K562 (cell line): ENCODE data around the gene YIPF1. TPM values are rescaled to one million over a fixed set of nuclear protein-coding genes. Genes with fewer than 3 reads are reported as not detected.

Source experiments
- ATAC-seq: fragments of 200-7000 bp; cut with Tn5 transposase; 3 replicates; pipeline ENCODE4 v1.9.1; 2020; ENCODE audit warnings: moderate library complexity
- BruUV-seq: library from RNA; stranded (reverse); fragments of 400-500 nt; replicated peaks from 2 replicates; lab custom pipeline; 2021; lab: Mats Ljungman, UMichigan
- CTCF ChIA-PET: fragments of 300-600 bp; formaldehyde crosslinking; extraction: SDS; loops from one replicate; lab custom pipeline; 2021; ENCODE audit warnings: low intra/inter-chr PET ratio; lab: Yijun Ruan, JAX
- POLR2A ChIA-PET: fragments of 300-600, 350-650 bp; sonication (Branson Sonifier 250); formaldehyde crosslinking; extraction: SDS; loops from one replicate; lab custom pipeline; 2021; ENCODE audit warnings: antibody characterized with exemption, inconsistent platforms; lab: Yijun Ruan, JAX
- DNase-seq, 4 experiments: peaks; one replicate each; pipeline versions ENCODE4 v3.0.0 to v3.0.0-alpha.2; 2011 to 2018; ENCODE audit warnings: low spot score in 3 of 4, mixed read lengths in 3 of 4; ENCODE audit errors: extremely low read depth in 1 of 4
- FAIRE-seq: peaks from 2 replicates; lab custom pipeline; 2011; peaks lifted over from hg19 to GRCh38; lab: Jason Lieb, UNC
- H2AFZ ChIP-seq: 2 replicates; pipeline ENCODE4 v1.6.0; 2011; ENCODE audit warnings: low read depth, low read length, control low read depth, inconsistent platforms
- H3K27ac ChIP-seq: fragments of 200-600 bp; 3 replicates; pipeline ENCODE4 v1.8.0; 2011; ENCODE audit warnings: low read depth, mild to moderate bottlenecking, control low read depth, inconsistent platforms, low read length, moderate library complexity, mixed read lengths; ENCODE audit errors: extremely low read depth
- H3K27me3 ChIP-seq, 2 experiments: fragments of 300-600 bp in 1 of 2; 2 replicates in 1 of 2; 3 replicates in 1 of 2; pipeline versions ENCODE4 v1.6.0 to v1.8.0; 2011; ENCODE audit warnings: inconsistent platforms in 2 of 2, low read length in 2 of 2, mild to moderate bottlenecking in 1 of 2, mixed read lengths in 1 of 2, moderate library complexity in 1 of 2; ENCODE audit not compliant: control insufficient read depth in 2 of 2, insufficient read depth in 2 of 2
- H3K36me3 ChIP-seq: fragments of 300-600 bp; 3 replicates; pipeline ENCODE4 v1.8.0; 2011; ENCODE audit warnings: mild to moderate bottlenecking, low read length, inconsistent platforms; ENCODE audit not compliant: control insufficient read depth, insufficient read depth
- H3K4me1 ChIP-seq, 2 experiments: fragments of 200-600 bp in 1 of 2; replicated peaks in 1 of 2; 2 replicates in 1 of 2; 3 replicates in 1 of 2; pipeline versions ENCODE4 v1.5.1 to v1.8.0; 2011; ENCODE audit warnings: inconsistent platforms in 2 of 2, low read length in 2 of 2, mild to moderate bottlenecking in 1 of 2, mixed read lengths in 1 of 2, moderate library complexity in 1 of 2; ENCODE audit not compliant: control insufficient read depth in 2 of 2, insufficient read depth in 2 of 2
- H3K4me2 ChIP-seq: 2 replicates; pipeline ENCODE4 v1.6.1; 2011; ENCODE audit warnings: low read length, control low read depth, inconsistent platforms, mixed read lengths; ENCODE audit not compliant: insufficient read depth
- H3K4me3 ChIP-seq: fragments of 200-600 bp; sonication (generic), shearing (Covaris generic); 2 replicates; pipeline ENCODE4 v1.5.1; 2016; ENCODE audit warnings: control low read depth, inconsistent platforms
- H3K79me2 ChIP-seq: fragments of 200-600 bp; 3 replicates; pipeline ENCODE4 v1.8.0; 2011; ENCODE audit warnings: low read length, inconsistent platforms; ENCODE audit not compliant: control insufficient read depth, insufficient read depth
- H3K9ac ChIP-seq, 2 experiments: 2 replicates each; pipeline versions ENCODE4 v1.6.0 to v1.6.1; 2011; ENCODE audit warnings: low read depth in 2 of 2, low read length in 2 of 2, control low read depth in 1 of 2, inconsistent platforms in 1 of 2, mild to moderate bottlenecking in 1 of 2, mixed read lengths in 1 of 2; ENCODE audit not compliant: insufficient read depth in 1 of 2
- H3K9me1 ChIP-seq: one replicate; pipeline ENCODE4 v1.6.0; 2011; ENCODE audit warnings: inconsistent platforms, mild to moderate bottlenecking, low read length, moderate library complexity; ENCODE audit not compliant: control insufficient read depth, insufficient read depth
- H3K9me3 ChIP-seq: replicated peaks from 2 replicates; pipeline ENCODE4 v1.5.1; 2011; ENCODE audit warnings: low read depth, low read length, inconsistent platforms; ENCODE audit not compliant: control insufficient read depth, insufficient read depth
- H4K20me1 ChIP-seq: replicated peaks from 2 replicates; pipeline ENCODE4 v1.6.1; 2011; ENCODE audit warnings: low read length, inconsistent platforms, mixed read lengths; ENCODE audit not compliant: control insufficient read depth, insufficient read depth
- E2F8 ChIP-seq: fragments of 450-650 bp; IDR thresholded peaks from 2 replicates; pipeline ENCODE4 v1.7.1; 2018; ENCODE audit warnings: mild to moderate bottlenecking, low read depth; ENCODE audit not compliant: partially characterized antibody
- EGR1 ChIP-seq: fragments of 450-650 bp; conservative IDR thresholded peaks from 2 replicates; pipeline ENCODE4 v1.6.1; 2017; ENCODE audit warnings: mild to moderate bottlenecking
- KDM1A ChIP-seq, 2 experiments: fragments of 450-650 bp; IDR thresholded peaks; 2 replicates each; pipeline ENCODE4 v1.6.1; 2016; ENCODE audit warnings: mild to moderate bottlenecking in 2 of 2
- NBN ChIP-seq: fragments of 450-650 bp; IDR thresholded peaks from 2 replicates; pipeline ENCODE4 v1.6.1; 2016; ENCODE audit warnings: low read depth, mild to moderate bottlenecking
- ZFX ChIP-seq: sonication (generic); formaldehyde crosslinking; IDR thresholded peaks from 2 replicates; pipeline ENCODE4 v1.8.0; 2022; ENCODE audit warnings: mild to moderate bottlenecking, missing genetic modification reagents, moderate library complexity
- ZNF766 ChIP-seq: fragments of 200-800 bp; sonication (Bioruptor generic); conservative IDR thresholded peaks from 2 replicates; pipeline ENCODE4 v1.6.1; 2016; ENCODE audit warnings: missing genetic modification characterization, missing compliant biosample characterization
- ZNF79 ChIP-seq: fragments of 250-450 bp; sonication (Bioruptor Pico); IDR thresholded peaks from 2 replicates; pipeline ENCODE4 v1.4.0; 2020; ENCODE audit warnings: low read depth, mild to moderate bottlenecking, moderate library complexity
- WGBS: fragments of 100-300 bp; shearing (Covaris generic); methylation state at CpG from one replicate; pipeline ENCODE4 v1.1.6; 2016; ENCODE audit warnings: low coverage, mixed read lengths; ENCODE audit not compliant: insufficient coverage; ENCODE audit errors: missing lambda C conversion rate; 5-methylcytosine and 5-hydroxymethylcytosine counted together
- in situ Hi-C: fragments of 300-500 bp; cut with MboI; formaldehyde crosslinking; loops from 4 replicates; pipeline ENCODE4 v1.15.0; 2018; ENCODE audit warnings: inconsistent platforms, mixed read lengths
- intact Hi-C: fragments of 100-400 bp; cut with micrococcal nuclease; formaldehyde crosslinking; loops from 2 replicates; pipeline ENCODE4 v1.14.2; 2022
- polyA plus RNA-seq, 8 experiments: library from polyadenylated mRNA; depleted of rRNA in 4 of 8; stranded (reverse) in 5 of 8; unstranded in 3 of 8; fragments of >200 nt; fragmentation: Nextera tagmentation in 2 of 8; fragmentation: Illumina TruSeq in 1 of 8; extraction: Ambion mirVana in 2 of 8; extraction: Trizol in 1 of 8; gene quantifications; 2 replicates each; pipeline versions ENCODE4 v1.2.1 to v1.2.3, GENCODE V29; 2011 to 2014; ENCODE audit warnings: inconsistent platforms in 1 of 8, missing spikeins in 1 of 8
- total RNA-seq, 7 experiments: library from RNA; depleted of rRNA in 6 of 7; stranded (reverse); fragments of >200 nt in 6 of 7; fragmentation: Illumina TruSeq in 2 of 7; extraction: Trizol in 2 of 7; gene quantifications; 2 replicates each; pipeline versions ENCODE4 v1.2.1 to v1.2.3, GENCODE V29; 2011 to 2021; ENCODE audit warnings: low replicate concordance in 1 of 7
- TF ChIP-seq, protein P1 (sequence below): sonication (generic); formaldehyde crosslinking; IDR thresholded peaks from 2 replicates; pipeline ENCODE4 v1.8.1; 2023; ENCODE audit warnings: mild to moderate bottlenecking, missing genetic modification reagents
- TF ChIP-seq, protein P2 (sequence below): fragments of 250-450 bp; sonication (Bioruptor Pico); IDR thresholded peaks from 2 replicates; pipeline ENCODE4 v1.9.0; 2021; ENCODE audit warnings: mild to moderate bottlenecking

Gene YIPF1
- total and polyA plus RNA-seq, 9 of the 15 experiments (the other 6 are each of a cell fraction or from before 2014, with no cell fraction given) = 11.5 to 37.5 (median 19.2) TPM

DNA sequence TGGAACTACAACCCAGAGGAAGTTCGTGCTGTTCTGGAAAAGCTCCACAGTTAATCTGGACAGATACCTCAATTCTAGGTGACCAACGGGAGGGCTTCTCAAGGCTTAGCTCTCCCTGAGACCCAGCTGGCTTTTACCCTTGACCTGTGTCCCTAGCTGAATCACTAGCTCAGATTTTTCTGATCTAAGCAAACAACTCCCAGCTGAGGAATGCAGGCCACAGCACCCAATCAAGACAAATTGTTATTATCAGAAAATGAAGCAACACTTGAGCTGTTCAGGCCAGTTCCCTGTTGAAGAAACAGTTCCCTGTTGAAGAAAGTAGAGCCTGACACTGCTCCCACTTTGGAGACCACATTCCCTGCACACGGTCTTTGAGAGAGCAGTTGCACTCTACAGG lies 20.3 kb upstream of the YIPF1 start:
- Histone ChIP-seq H3K27ac (no peak overlapping the region), H3K9me1 (peaks cover 6% of the 10 kb centered on the region), H3K36me3 (peaks cover 18% of the 10 kb centered on the region; the same call in 1 of the 3 replicates), H3K4me2 (no peak overlapping the region), H3K27me3 (no peaks in the 10 kb centered on the region), H3K9ac (no peak overlapping the region), H3K4me1 (no peaks in the 10 kb centered on the region; a peak in 1 of 5 replicates), H3K9me3 (no peaks in the 10 kb centered on the region), H4K20me1 (0 out of 2 replicates have a peak, but pooled peaks cover 4% of the 10 kb centered on the region), H3K79me2 (no peaks in the 10 kb centered on the region), H3K4me3 (no peak overlapping the region), H2AFZ (no peak overlapping the region)
- no TSS peak for BruUV-seq
- 41% methylated on average over 3 of the region's 3 CpGs for WGBS
- no peak for DNase-seq
- ChIA-PET CTCF (no interaction called here), POLR2A (interaction anchor here (0.6 to 2.1 kb wide), 6 partner anchors 9 to 30 kb away, joined by 3 to 11 read pairs (median 4); partner anchors contain the start of gene DIO1)
- in situ Hi-C loops = no loop called here
- peak; percentile 41 to 44; a peak in 1 of 4 replicates for TF ChIP-seq KDM1A (IDR thresholded peaks at IDR 0.05)
- no peak for TF ChIP-seq ZFX
- intact Hi-C loops = no loop called here
- ATAC-seq = no peak
- FAIRE-seq = no peak

DNA sequence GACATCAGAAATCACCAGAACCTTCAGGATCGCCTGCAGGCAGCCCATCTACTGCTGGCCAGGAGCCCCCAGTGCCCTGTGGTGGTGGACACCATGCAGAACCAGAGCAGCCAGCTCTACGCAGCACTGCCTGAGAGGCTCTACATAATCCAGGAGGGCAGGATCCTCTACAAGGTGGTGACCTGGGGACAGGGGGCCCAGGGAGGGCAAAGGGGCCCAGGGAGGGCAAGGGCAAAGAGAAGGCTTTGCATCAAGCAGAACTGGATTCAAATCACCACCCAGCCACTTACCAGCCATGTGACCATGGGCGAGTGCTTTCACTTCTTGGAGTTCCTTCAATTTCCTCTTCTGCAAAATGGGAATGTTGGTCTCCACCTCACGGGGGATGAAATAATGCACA lies 16.5 kb upstream of the YIPF1 start:
- H3K9me1 ChIP-seq = no peaks in the 10 kb centered on the region
- BruUV-seq = no TSS peak
- 0 out of 4 replicates have a peak overlapping the region, but pooled peaks of 1 of the 2 experiments have one; percentile 16 for H3K9ac ChIP-seq
- H4K20me1 ChIP-seq = 0 out of 2 replicates have a peak, but pooled peaks cover 4% of the 10 kb centered on the region
- no peak overlapping the region for H3K4me3 ChIP-seq
- DNase-seq (no peak), ATAC-seq (no peak), FAIRE-seq (no peak)
- intact Hi-C loops = no loop called here
- H3K36me3 ChIP-seq = no peaks in the 10 kb centered on the region
- WGBS = 54% methylated on average over 4 of the region's 4 CpGs
- no peak overlapping the region for H3K27ac ChIP-seq
- no peaks in the 10 kb centered on the region for H3K27me3 ChIP-seq
- no peaks in the 10 kb centered on the region for H3K9me3 ChIP-seq
- H2AFZ ChIP-seq = no peak overlapping the region
- no peaks in the 10 kb centered on the region for H3K79me2 ChIP-seq
- H3K4me2 ChIP-seq = no peak overlapping the region
- CTCF ChIA-PET = no interaction called here
- in situ Hi-C loops = no loop called here
- POLR2A ChIA-PET = no interaction called here
- H3K4me1 ChIP-seq = no peaks in the 10 kb centered on the region
- TF ChIP-seq ZNF766 (CRISPR knock-in tag) (no peak), E2F8 (no peak), NBN (no peak), EGR1 (no peak), ZNF79 (CRISPR knock-in tag) (no peak)
- TF ChIP-seq, protein P1, sequence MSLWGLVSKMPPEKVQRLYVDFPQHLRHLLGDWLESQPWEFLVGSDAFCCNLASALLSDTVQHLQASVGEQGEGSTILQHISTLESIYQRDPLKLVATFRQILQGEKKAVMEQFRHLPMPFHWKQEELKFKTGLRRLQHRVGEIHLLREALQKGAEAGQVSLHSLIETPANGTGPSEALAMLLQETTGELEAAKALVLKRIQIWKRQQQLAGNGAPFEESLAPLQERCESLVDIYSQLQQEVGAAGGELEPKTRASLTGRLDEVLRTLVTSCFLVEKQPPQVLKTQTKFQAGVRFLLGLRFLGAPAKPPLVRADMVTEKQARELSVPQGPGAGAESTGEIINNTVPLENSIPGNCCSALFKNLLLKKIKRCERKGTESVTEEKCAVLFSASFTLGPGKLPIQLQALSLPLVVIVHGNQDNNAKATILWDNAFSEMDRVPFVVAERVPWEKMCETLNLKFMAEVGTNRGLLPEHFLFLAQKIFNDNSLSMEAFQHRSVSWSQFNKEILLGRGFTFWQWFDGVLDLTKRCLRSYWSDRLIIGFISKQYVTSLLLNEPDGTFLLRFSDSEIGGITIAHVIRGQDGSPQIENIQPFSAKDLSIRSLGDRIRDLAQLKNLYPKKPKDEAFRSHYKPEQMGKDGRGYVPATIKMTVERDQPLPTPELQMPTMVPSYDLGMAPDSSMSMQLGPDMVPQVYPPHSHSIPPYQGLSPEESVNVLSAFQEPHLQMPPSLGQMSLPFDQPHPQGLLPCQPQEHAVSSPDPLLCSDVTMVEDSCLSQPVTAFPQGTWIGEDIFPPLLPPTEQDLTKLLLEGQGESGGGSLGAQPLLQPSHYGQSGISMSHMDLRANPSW (CRISPR knock-in tag) = no peak
- TF ChIP-seq, protein P2, sequence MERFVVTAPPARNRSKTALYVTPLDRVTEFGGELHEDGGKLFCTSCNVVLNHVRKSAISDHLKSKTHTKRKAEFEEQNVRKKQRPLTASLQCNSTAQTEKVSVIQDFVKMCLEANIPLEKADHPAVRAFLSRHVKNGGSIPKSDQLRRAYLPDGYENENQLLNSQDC (CRISPR knock-in tag) = no peak
